ENCODE measurements around the gene CDK19. TPM values are rescaled to one million over a fixed set of nuclear protein-coding genes. Genes with fewer than 3 reads are reported as not detected.
"Not testable (repeated sequence)": the region's sequence is repeated elsewhere in the genome, so short reads cannot be mapped to it uniquely, and the experiment has no call there.

The CDK19 gene
- total and polyA plus RNA-seq, 9 donors, result 10.6 to 20.3 (median 15.2) TPM

DNA sequence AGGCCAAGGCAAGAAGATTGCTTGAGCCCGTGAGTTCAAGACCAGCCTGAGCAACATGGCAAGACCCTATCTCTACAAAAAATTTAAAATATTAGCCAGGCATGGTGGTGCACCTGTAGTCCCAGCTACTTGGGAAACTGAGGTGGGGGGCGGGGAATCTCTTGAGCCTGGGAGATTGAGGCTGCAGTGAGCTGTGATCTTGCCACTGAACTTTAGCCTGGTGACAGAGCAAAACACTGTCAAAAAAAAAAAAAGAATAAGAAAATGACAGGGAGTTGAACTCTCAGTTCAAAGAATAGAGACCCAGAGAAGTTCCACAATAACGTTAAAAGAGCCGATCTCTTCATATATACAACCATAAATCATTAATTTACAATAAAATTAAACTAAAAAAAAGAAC lies 34.5 kb upstream of the CDK19 start:
- Histone ChIP-seq H3K4me3 (ENCODE audit: low read length) (no peak overlapping the region), H3K27ac (ENCODE audit: low read length) (no peak overlapping the region), H3K36me3 (ENCODE audit: control insufficient read depth, insufficient read depth, low read length) (no peaks in the 10 kb centered on the region), H3K27me3 (ENCODE audit: control insufficient read depth, insufficient read depth, low read length) (no peaks in the 10 kb centered on the region), H3K4me1 (ENCODE audit: control insufficient read depth, insufficient read depth, low read length) (no peaks in the 10 kb centered on the region), H3K9me3 (replicated peaks; ENCODE audit: control insufficient read depth, low read depth, low read length) (no peaks in the 10 kb centered on the region)
- no peak for DNase-seq
- no CpG with 5 or more reads among the region's 4 CpGs for WGBS (ENCODE audit: insufficient coverage)

DNA sequence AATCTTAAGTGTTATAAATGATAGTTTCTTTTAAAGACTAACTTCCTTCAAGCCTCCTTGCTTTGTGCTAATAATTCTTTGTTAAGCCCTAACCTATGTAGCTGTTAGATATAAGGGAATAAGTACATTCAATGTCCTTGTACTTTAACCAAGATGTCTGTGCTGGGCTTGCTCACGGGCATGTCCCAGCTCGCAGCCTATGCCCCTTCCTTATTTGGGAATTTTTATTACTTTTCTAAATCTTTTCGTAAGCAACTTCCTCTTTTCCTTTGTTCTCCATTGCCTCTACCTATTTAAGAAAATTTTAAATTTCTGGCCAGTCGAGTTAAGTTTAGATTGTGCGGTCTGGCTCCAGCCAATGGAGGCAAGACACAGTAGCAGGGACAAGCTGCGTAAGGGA lies 26.0 kb upstream of the CDK19 start:
- Histone ChIP-seq H3K36me3 (ENCODE audit: control insufficient read depth, insufficient read depth, low read length) (no peaks in the 10 kb centered on the region), H3K27me3 (ENCODE audit: control insufficient read depth, insufficient read depth, low read length) (no peaks in the 10 kb centered on the region), H3K4me3 (ENCODE audit: low read length) (no peak overlapping the region), H3K9me3 (replicated peaks; ENCODE audit: control insufficient read depth, low read depth, low read length) (no peaks in the 10 kb centered on the region), H3K27ac (ENCODE audit: low read length) (no peak overlapping the region), H3K4me1 (ENCODE audit: control insufficient read depth, insufficient read depth, low read length) (no peaks in the 10 kb centered on the region)
- no peak for DNase-seq
- WGBS (ENCODE audit: insufficient coverage), result no CpG with 5 or more reads among the region's 6 CpGs

DNA sequence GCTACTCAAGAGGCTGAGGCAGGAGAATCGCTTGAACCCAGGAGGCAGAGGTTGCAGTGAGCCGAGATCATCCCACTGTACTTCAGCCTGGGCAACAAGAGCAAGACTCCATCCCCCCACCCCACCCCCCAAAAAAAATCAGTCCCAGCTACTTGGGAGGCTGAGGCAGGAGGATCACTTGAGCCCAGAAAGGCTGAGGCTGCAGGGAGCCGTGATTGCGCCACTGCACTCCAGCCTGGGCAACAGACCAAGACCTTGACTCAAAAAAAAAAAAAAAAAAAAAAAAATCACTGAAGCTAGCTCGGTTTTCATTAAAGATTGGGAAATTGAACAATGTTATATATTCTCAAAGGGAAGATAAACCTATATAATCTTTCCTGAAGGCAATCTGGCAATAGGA lies 20.5 kb upstream of the CDK19 start:
- not testable (repeated sequence) for DNase-seq; H3K4me3 ChIP-seq (ENCODE audit: low read length); H3K4me1 ChIP-seq (ENCODE audit: control insufficient read depth, insufficient read depth, low read length); H3K9me3 ChIP-seq (replicated peaks; ENCODE audit: control insufficient read depth, low read depth, low read length); H3K27ac ChIP-seq (ENCODE audit: low read length); H3K36me3 ChIP-seq (ENCODE audit: control insufficient read depth, insufficient read depth, low read length); H3K27me3 ChIP-seq (ENCODE audit: control insufficient read depth, insufficient read depth, low read length)
- WGBS (ENCODE audit: insufficient coverage), result no CpG with 5 or more reads among the region's 5 CpGs

DNA sequence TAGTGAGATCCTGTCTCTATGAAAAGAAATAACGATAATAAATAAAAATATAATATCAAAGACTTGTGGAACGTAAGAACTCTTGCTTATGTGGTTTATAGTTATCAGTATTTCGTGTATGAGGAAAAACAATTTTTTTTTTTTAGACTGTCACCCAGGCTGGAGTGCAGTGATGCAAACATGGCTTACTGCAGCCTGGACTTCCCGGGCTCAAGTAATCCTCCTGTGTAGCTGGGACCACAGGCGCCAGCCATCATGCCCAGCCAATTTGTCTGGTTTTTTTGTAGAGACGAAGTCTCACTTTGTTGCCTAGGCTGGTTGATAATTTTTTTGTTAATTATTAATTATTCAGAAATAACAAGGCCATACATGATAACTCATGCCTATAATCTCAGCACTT lies 18.6 kb upstream of the CDK19 start:
- Histone ChIP-seq H3K9me3 (replicated peaks; ENCODE audit: control insufficient read depth, low read depth, low read length) (no peaks in the 10 kb centered on the region), H3K4me3 (ENCODE audit: low read length) (no peak overlapping the region), H3K4me1 (ENCODE audit: control insufficient read depth, insufficient read depth, low read length) (no peaks in the 10 kb centered on the region), H3K27me3 (ENCODE audit: control insufficient read depth, insufficient read depth, low read length) (no peaks in the 10 kb centered on the region), H3K27ac (ENCODE audit: low read length) (no peak overlapping the region), H3K36me3 (ENCODE audit: control insufficient read depth, insufficient read depth, low read length) (no peaks in the 10 kb centered on the region)
- no peak for DNase-seq
- 100% methylated on average over 1 of the region's 6 CpGs for WGBS (ENCODE audit: insufficient coverage)

DNA sequence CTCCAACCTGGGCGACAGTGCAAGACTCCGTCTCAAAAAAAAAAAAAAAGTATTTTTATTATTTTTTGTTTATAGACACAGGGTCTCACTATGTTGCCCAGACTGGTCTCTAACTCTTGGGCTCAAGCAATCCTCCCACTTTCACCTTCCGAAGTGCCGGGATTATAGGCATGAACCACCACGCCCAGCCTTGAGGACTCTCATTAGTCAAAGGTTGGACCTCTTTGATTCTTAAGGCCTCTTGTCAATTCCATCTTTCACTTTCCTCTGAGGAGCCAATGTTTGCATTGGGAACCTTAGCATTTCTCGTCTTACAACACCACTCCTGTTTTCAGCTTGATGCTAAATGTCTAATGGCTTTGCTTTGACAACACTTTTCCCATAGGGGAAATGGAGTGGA lies 16.1 kb upstream of the CDK19 start:
- H3K9me3 ChIP-seq (replicated peaks; ENCODE audit: control insufficient read depth, low read depth, low read length), result no peaks in the 10 kb centered on the region
- no peaks in the 10 kb centered on the region for H3K4me1 ChIP-seq (ENCODE audit: control insufficient read depth, insufficient read depth, low read length)
- no peak overlapping the region for H3K4me3 ChIP-seq (ENCODE audit: low read length)
- DNase-seq, result no peak
- H3K27me3 ChIP-seq (ENCODE audit: control insufficient read depth, insufficient read depth, low read length), result no peaks in the 10 kb centered on the region
- 92% methylated on average over 3 of the region's 6 CpGs for WGBS (ENCODE audit: insufficient coverage)
- H3K27ac ChIP-seq (ENCODE audit: low read length), result no peak overlapping the region
- H3K36me3 ChIP-seq (ENCODE audit: control insufficient read depth, insufficient read depth, low read length), result no peaks in the 10 kb centered on the region

DNA sequence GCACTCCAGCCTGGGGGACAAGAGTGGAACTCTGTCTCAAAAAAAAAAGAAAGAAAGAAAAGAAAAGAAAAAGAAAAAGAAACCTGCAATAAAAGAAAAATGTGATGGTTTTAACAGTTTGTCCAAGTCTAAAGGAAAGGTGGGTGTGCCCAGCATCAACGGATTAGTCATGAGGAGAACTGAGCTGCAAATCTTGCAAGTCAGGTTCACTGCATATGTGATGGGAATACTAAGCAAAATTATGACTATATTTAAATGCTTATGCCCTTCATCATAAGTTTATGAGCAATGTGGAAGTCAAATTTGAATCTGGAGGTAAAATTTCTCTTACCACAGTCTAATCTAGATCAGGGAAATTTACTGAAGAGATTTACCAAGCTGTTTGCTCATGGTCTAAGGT lies 13.1 kb upstream of the CDK19 start:
- Histone ChIP-seq H3K27me3 (ENCODE audit: control insufficient read depth, insufficient read depth, low read length) (no peaks in the 10 kb centered on the region), H3K4me3 (ENCODE audit: low read length) (no peak overlapping the region), H3K27ac (ENCODE audit: low read length) (no peak overlapping the region), H3K9me3 (replicated peaks; ENCODE audit: control insufficient read depth, low read depth, low read length) (no peaks in the 10 kb centered on the region), H3K36me3 (ENCODE audit: control insufficient read depth, insufficient read depth, low read length) (no peaks in the 10 kb centered on the region), H3K4me1 (ENCODE audit: control insufficient read depth, insufficient read depth, low read length) (no peaks in the 10 kb centered on the region)
- WGBS (ENCODE audit: insufficient coverage), result no CpG with 5 or more reads among the region's 1 CpG
- no peak for DNase-seq

DNA sequence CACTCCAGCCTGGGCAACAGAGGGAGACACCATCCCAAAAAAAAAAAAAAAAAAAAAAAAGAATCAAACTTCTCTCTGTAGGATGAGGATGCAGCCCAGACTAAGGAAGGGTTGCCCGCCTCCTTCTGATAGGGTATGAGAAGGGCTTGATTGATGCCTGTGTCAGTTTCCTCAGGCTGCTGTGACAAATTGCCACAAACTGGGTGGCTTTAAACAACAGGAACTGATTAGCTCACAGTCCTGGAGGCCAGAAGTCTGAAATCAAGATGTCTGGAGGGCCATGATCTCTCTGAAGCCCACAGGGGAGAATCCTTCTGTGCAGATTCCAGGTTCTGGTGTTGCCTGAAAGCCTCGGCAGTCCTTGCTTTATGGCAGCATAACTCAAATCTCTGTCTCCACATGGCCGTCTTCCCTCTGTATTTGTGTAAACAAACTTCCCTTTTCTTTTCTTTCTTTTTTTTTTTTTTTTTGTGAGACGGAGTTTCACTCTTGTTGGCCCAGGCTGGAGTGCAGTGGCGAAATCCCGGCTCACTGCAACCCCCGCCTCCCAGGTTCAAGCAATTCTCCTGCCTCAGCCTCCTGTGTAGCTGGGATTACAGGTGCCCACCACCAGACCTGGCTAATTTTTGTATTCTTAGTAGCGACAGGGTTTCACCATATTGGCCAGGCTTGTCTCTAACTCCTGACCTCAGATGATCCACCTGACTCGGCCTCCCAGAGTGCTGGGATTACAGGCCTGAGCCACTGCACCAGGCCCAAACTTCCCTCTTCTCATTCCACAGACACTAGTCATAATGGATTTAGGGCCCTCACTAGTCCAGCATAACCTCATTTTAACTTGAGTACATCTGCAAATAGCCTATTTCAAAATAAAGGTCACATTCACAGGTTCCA lies 11.2 kb upstream of the CDK19 start:
- Histone ChIP-seq H3K4me3 (ENCODE audit: low read length) (no peak overlapping the region), H3K4me1 (ENCODE audit: control insufficient read depth, insufficient read depth, low read length) (no peaks in the 10 kb centered on the region), H3K27ac (ENCODE audit: low read length) (no peak overlapping the region), H3K27me3 (ENCODE audit: control insufficient read depth, insufficient read depth, low read length) (no peaks in the 10 kb centered on the region), H3K36me3 (ENCODE audit: control insufficient read depth, insufficient read depth, low read length) (no peaks in the 10 kb centered on the region), H3K9me3 (replicated peaks; ENCODE audit: control insufficient read depth, low read depth, low read length) (no peaks in the 10 kb centered on the region)
- peak; percentile 26 for DNase-seq
- WGBS (ENCODE audit: insufficient coverage), result 80% methylated on average over 5 of the region's 9 CpGs

DNA sequence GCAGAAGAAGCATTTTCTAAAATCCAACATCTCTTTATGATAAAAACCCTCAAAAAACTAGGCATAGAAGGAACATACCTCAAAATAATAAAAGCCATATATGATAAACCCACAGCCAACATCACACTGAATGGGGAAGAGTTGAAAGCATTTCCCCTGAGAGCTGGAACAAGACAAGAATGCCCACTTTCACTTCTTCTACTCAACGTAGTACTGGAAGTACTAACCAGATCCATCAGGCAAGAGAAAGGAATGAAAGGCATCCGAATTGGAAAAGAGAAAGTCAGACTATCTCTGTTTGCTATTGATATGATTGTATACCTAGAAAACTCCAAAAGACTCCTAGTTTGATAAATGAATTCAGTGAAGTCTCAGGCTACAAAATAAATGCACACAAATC lies 7.9 kb upstream of the CDK19 start:
- peak; percentile 37 for DNase-seq
- H3K36me3 ChIP-seq (ENCODE audit: control insufficient read depth, insufficient read depth, low read length), result no peaks in the 10 kb centered on the region
- H3K27me3 ChIP-seq (ENCODE audit: control insufficient read depth, insufficient read depth, low read length), result no peaks in the 10 kb centered on the region
- H3K4me1 ChIP-seq (ENCODE audit: control insufficient read depth, insufficient read depth, low read length), result no peaks in the 10 kb centered on the region
- no peaks in the 10 kb centered on the region for H3K9me3 ChIP-seq (replicated peaks; ENCODE audit: control insufficient read depth, low read depth, low read length)
- H3K4me3 ChIP-seq (ENCODE audit: low read length), result no peak overlapping the region
- H3K27ac ChIP-seq (ENCODE audit: low read length), result no peak overlapping the region
- no CpG with 5 or more reads among the region's 2 CpGs for WGBS (ENCODE audit: insufficient coverage)

DNA sequence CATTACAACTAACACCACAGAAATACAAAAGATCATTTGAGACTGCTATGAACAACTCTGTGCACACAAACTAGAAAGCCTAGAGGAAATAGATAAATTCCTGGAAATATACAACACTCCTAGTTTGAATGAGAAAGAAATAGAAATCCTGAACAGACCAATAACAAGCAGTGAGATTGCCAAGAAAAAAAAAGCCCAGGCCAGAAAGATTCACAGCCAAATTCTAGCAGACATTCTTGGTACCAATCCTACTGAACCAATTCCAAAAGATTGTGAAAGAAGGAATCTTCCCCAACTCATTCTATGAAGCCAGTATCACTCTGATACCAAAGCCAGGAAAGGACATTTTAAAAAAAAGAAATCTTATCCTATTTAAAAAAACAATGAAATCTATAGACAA lies 7.0 kb upstream of the CDK19 start:
- H3K27me3 ChIP-seq (ENCODE audit: control insufficient read depth, insufficient read depth, low read length), result no peaks in the 10 kb centered on the region
- no peaks in the 10 kb centered on the region for H3K4me1 ChIP-seq (ENCODE audit: control insufficient read depth, insufficient read depth, low read length)
- DNase-seq, result peak; percentile 60
- H3K27ac ChIP-seq (ENCODE audit: low read length), result no peak overlapping the region
- no peaks in the 10 kb centered on the region for H3K9me3 ChIP-seq (replicated peaks; ENCODE audit: control insufficient read depth, low read depth, low read length)
- no peak overlapping the region for H3K4me3 ChIP-seq (ENCODE audit: low read length)
- H3K36me3 ChIP-seq (ENCODE audit: control insufficient read depth, insufficient read depth, low read length), result no peaks in the 10 kb centered on the region

DNA sequence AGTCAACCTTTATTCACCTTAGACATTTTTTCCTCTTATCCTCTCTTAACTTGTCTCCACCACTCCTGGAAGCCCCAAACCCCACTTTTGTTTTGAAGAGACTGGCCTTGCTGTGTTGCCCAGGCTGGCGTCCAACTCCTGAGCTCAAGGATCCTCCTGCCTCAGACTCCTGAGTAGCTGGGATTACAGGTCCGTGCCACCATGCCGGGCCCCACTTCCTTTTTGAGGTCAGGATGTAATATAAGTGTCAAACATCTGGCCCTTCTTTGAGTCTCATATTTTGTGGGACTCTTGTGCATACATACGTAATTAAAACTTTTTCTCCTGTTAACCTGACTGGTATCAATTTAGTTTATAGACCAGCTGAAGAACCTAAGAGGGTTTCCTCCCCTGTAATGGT lies 1.4 kb upstream of the CDK19 start:
- Histone ChIP-seq H3K4me1 (ENCODE audit: control insufficient read depth, insufficient read depth, low read length) (peaks cover 8% of the 10 kb centered on the region), H3K36me3 (ENCODE audit: control insufficient read depth, insufficient read depth, low read length) (no peaks in the 10 kb centered on the region), H3K9me3 (replicated peaks; ENCODE audit: control insufficient read depth, low read depth, low read length) (no peaks in the 10 kb centered on the region), H3K27me3 (ENCODE audit: control insufficient read depth, insufficient read depth, low read length) (no peaks in the 10 kb centered on the region), H3K27ac (ENCODE audit: low read length) (no peak overlapping the region), H3K4me3 (ENCODE audit: low read length) (no peak overlapping the region)
- no CpG with 5 or more reads among the region's 4 CpGs for WGBS (ENCODE audit: insufficient coverage)
- no peak for DNase-seq

DNA sequence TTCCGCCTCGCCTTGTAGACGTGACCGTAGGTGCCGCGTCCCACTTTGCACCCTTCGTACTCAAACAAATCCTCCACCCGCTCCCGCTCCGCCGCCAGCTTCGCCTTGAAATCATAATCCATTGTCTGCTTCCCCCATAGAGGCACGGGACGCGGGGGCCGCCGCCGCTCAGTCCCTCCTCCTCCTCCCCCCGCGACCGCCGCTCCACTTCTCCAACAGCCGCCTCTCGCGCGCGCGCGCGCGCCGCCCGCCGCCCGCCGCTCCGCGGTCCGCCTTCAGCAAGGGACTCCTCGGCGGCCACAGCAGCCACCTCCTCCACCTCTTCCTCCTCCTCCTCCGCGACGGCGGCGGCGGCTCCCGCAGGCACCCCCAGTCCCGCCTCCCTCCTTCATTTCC lies 256 bp downstream of the CDK19 start:
- 0% methylated on average over 49 of the region's 49 CpGs for WGBS (ENCODE audit: insufficient coverage)
- DNase-seq, result no peak
- H3K9me3 ChIP-seq (replicated peaks; ENCODE audit: control insufficient read depth, low read depth, low read length), result no peaks in the 10 kb centered on the region
- no peaks in the 10 kb centered on the region for H3K36me3 ChIP-seq (ENCODE audit: control insufficient read depth, insufficient read depth, low read length)
- H3K27ac ChIP-seq (ENCODE audit: low read length), result peak overlapping the region; percentile 97
- peaks cover 8% of the 10 kb centered on the region for H3K4me1 ChIP-seq (ENCODE audit: control insufficient read depth, insufficient read depth, low read length)
- H3K4me3 ChIP-seq (ENCODE audit: low read length), result peak overlapping the region; percentile 93
- H3K27me3 ChIP-seq (ENCODE audit: control insufficient read depth, insufficient read depth, low read length), result no peaks in the 10 kb centered on the region
